ENCODE measurements around the gene SMAD3.

Gene SMAD3

DNA sequence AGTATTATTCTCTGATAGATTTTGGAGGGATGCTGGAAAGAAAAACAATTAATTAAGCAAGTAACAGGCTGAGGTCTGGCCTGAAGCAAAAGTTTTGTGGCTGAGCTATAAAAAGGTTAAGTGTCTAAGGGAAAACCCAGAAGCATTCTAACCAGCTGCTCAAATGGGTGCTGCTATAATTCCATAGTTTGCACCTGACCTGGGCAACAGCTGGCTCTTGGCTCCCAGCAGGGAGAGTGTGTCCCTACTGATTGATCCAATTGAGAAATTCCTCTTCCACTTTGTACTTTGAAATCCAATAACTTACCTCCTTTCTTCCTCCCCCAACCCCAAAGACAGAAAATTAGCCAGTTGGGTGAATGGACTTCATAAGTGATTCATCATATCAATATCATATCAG, 27.7 kb upstream of the SMAD3 start:
- TF ChIP-seq, protein P1, sequence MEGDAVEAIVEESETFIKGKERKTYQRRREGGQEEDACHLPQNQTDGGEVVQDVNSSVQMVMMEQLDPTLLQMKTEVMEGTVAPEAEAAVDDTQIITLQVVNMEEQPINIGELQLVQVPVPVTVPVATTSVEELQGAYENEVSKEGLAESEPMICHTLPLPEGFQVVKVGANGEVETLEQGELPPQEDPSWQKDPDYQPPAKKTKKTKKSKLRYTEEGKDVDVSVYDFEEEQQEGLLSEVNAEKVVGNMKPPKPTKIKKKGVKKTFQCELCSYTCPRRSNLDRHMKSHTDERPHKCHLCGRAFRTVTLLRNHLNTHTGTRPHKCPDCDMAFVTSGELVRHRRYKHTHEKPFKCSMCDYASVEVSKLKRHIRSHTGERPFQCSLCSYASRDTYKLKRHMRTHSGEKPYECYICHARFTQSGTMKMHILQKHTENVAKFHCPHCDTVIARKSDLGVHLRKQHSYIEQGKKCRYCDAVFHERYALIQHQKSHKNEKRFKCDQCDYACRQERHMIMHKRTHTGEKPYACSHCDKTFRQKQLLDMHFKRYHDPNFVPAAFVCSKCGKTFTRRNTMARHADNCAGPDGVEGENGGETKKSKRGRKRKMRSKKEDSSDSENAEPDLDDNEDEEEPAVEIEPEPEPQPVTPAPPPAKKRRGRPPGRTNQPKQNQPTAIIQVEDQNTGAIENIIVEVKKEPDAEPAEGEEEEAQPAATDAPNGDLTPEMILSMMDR (IDR thresholded peaks at IDR 0.05; ENCODE audit: extremely low read depth, missing control alignments), result no peak
- DNase-seq (ENCODE audit: low spot score), result no peak

DNA sequence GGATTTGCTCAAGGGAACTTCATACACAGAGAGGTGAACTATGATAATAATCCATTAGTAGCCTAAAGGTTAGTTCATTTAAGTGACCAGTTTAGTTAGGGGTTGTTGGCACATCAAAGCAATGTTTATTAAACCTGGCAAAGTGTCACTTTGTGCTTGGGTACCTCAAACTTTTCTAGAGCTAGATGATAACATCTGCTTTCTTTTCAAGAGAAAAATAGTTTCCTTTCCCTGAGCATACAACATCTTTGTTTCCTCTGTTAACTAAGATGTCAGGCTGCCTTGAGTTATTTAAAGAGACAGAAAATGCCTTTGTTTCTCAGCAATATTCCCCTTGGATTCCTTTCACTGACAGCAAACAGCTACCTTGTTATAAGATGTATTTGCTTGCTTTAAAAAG, 26.7 kb upstream of the SMAD3 start:
- no peak for DNase-seq (ENCODE audit: low spot score)
- TF ChIP-seq, protein P1 (IDR thresholded peaks at IDR 0.05; ENCODE audit: extremely low read depth, missing control alignments), result no peak

DNA sequence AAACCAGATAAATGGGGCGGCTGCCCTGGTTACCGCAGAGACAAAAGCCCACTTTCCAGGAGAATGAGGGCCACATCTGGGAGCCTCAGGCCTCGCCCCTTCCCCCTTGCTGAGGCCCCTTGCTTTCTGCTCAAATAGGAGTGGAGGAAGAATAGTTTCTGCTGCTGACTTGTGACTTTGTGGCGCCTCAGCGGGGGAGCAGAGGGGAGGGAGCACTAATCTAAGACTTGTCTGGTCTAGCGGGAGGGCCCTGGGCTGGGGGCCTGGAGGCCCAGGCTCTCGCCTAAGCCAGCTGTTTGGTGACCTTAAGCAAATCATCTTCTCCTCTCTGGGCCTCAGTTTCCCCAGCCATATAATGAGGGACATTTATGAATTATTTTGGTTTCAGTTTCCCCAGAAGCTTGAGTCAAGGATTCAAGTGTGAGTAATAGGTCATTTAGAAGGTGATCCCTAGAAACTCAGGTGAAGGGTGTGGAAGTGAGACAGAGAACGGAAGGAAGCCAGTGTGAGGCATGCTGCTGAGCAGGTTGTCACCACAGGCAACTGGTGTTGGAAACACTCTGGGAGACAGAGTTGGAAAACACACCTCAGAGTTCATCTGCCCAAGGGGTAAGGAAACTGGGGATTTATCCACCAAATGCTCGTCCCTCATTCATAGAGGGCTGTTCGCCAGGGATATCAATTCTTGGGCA, 25.9 kb upstream of the SMAD3 start:
- TF ChIP-seq, protein P1 (IDR thresholded peaks at IDR 0.05; ENCODE audit: extremely low read depth, missing control alignments), result no peak
- no peak for DNase-seq (ENCODE audit: low spot score)

DNA sequence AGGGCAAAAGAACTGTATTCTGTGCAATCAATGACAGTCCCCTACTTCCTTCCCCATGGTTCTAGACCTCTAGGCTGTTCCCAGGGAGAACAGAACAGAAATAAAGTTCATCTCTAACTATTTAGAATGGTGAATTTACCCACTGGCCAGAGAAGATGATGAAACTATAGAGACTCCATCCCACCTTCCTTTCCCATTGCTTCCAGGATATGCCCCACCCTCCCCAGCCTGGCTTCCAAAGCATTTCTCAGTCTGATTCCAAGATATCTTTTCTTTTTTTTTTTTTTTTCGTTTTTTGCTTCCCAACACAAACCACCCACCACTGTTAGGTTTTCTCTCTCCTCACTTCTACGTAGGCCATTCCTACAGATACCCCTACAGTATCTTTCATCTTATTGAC, 25.1 kb upstream of the SMAD3 start:
- TF ChIP-seq, protein P1 (IDR thresholded peaks at IDR 0.05; ENCODE audit: extremely low read depth, missing control alignments), result no peak
- no peak for DNase-seq (ENCODE audit: low spot score)

DNA sequence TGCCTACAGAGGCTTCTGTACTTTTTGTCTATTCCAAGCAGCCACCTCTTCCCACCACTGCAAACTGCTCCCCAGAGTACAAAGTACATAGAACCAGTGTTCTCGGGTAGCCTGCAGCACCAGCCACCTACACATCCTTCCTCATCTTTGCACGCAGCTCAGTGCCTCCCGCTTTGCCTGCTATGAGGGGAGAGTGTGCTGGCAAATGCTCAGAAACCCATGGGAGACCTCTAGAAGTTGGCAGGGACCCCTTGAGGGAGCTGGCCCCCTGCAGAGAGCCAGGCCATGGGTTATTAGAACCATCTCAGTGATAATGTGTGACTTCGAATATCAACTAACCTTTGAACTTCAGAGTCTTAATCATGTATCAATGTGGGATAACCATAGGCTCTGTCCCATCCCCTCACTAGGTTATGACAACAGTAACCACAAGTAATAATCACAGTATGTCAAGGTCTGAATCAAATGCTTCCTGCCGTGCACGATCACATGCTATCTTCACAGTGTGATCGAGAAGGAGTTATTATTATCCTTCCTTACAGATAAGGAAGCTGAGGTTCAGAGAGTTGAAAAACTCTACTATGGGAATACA, 22.8 kb upstream of the SMAD3 start:
- no peak for DNase-seq (ENCODE audit: low spot score)
- TF ChIP-seq, protein P1 (IDR thresholded peaks at IDR 0.05; ENCODE audit: extremely low read depth, missing control alignments), result no peak

DNA sequence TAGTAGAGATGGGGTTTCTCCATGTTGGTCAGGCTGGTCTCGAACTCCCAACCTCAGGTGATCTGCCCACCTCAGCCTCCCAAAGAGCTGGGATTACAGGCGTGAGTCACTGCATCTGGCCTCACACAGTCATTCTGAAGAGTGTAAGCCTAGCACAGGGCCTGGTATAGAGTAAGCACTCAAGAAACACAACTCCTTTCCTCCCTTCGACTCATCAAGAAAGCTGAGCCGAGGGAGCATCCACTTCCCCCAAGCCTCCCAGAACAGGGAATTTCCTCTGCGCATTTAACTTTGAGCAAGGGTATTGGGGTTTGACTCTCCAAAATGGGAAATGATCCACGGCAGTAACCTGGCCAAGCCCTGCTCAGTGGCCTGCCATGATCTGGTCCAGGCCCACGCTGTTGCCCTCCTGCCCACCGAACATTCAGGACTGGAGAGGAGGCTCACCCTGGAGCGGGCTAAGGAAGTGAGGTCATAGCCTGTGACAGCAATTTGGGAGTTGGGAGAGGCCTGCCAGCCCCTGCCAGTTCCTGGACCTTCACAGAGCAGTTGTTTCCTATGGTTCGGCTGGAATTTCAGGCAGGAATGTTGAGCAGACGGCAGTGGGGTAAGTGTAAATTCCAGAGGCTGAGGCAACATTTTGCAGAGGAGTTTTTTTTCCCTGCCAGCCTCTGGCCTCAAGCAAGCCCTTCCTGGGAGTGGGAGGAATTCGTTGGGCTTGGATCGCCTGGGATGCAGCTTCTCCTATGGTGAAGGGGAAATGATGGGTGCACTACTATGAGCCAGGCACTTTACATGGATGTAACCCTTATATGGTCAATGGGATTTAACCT, 21.2 kb upstream of the SMAD3 start:
- TF ChIP-seq, protein P1 (IDR thresholded peaks at IDR 0.05; ENCODE audit: extremely low read depth, missing control alignments), result no peak
- no peak for DNase-seq (ENCODE audit: low spot score)

DNA sequence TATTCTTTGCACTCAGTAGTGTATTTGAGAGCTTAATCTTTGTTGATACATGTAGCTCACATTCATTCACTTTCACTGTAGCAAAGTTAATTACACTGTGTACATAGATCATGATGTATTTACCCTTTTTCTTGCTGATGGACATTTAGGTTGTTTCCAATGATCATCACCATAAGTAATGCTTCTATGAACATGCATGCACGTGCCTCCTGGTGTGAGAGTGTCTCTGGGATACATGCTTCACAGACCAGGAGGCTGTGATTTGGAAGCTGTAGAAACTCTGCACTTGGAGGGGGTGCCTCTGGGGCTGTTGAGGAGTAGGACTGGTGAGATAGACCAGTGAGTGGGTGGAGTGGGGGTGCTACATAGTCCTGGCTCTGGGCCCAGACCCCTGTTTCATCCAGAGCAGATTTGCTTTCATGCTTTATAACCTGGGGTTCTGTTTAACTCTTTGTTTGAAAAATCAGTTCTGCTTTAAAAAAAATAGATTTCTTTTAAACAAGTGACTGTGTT, 18.2 kb upstream of the SMAD3 start:
- no peak for DNase-seq (ENCODE audit: low spot score)
- TF ChIP-seq, protein P1 (IDR thresholded peaks at IDR 0.05; ENCODE audit: extremely low read depth, missing control alignments), result no peak
